ENCODE results near the gene CDH4. TPM values are rescaled to one million over a fixed set of nuclear protein-coding genes. Genes with fewer than 3 reads are reported as not detected.

The CDH4 gene
- total RNA-seq, 1 donor from 2014 or later: not detected

DNA sequence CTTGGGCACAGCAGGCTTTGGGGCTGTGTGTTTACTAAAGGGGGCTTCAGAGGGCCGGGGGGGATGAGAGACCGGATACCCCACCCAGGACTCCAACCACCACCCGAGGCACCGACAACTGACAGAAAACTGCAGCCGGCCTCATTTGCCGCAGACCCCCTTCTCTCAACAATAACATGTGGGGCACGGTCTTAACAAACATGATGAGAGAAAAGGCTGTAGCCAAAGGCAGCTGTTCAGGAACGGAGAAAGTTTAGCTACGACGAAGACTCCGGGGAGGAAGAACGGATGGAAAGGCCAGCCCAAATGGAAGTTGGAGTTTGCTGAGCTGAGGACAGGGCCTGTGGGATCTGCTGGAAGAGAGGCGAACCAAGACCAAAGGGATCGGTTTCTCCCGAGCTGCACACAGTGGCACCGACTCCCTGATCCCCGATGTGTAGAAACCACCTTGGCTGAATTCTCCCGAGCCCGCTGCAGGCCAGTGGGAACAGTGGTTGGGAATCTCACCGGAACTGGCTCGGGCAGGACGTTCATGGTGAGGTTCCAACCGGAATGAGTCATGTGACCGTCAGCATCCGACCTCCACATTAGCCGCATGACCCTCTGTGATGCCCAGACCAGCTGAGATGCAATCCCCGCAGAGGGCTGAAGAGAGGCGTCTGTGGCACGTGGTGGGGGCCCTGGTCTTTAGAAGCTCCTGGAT, 454.3 kb downstream of the CDH4 start:
- Mint-ChIP-seq H3K36me3 (ENCODE audit: low read depth) (no peaks in the 10 kb centered on the region), H3K4me3 (no peak overlapping the region), H3K27ac (no peak overlapping the region), H3K9me3 (peaks cover 1% of the 10 kb centered on the region), H3K27me3 (no peaks in the 10 kb centered on the region), H3K4me1 (no peaks in the 10 kb centered on the region)
- no peak for DNase-seq
- ChIA-PET CTCF (no interaction called here), POLR2A (no interaction called here)
- ATAC-seq (ENCODE audit: low read depth): no peak
- TF ChIP-seq, protein P1, sequence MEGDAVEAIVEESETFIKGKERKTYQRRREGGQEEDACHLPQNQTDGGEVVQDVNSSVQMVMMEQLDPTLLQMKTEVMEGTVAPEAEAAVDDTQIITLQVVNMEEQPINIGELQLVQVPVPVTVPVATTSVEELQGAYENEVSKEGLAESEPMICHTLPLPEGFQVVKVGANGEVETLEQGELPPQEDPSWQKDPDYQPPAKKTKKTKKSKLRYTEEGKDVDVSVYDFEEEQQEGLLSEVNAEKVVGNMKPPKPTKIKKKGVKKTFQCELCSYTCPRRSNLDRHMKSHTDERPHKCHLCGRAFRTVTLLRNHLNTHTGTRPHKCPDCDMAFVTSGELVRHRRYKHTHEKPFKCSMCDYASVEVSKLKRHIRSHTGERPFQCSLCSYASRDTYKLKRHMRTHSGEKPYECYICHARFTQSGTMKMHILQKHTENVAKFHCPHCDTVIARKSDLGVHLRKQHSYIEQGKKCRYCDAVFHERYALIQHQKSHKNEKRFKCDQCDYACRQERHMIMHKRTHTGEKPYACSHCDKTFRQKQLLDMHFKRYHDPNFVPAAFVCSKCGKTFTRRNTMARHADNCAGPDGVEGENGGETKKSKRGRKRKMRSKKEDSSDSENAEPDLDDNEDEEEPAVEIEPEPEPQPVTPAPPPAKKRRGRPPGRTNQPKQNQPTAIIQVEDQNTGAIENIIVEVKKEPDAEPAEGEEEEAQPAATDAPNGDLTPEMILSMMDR (IDR thresholded peaks at IDR 0.05): no peak
- intact Hi-C loops (cut with micrococcal nuclease): no loop called here

DNA sequence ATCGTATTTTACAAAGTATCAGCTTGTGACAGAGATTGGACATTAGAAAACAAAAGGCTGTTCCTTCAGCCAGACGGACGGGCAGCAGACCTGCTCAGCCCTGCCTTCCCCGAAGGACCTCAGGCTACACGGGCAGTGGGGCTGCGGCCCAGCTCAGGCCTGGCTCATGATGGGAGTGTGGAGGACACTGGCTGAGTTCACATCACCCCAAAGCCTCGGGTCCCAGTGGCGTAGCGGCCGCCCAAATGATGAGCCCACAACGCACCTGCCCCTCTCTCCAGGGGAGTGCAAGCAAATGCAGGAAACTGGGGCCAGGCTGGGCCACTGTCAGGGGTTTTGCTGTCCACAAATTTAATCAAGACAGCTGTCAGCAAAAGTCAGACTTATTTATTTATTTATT, 456.8 kb downstream of the CDH4 start:
- intact Hi-C loops (cut with micrococcal nuclease): no loop called here
- no peak for ATAC-seq (ENCODE audit: low read depth)
- Mint-ChIP-seq H3K27me3 (no peaks in the 10 kb centered on the region), H3K9me3 (peaks cover 2% of the 10 kb centered on the region), H3K27ac (no peak overlapping the region), H3K4me1 (no peaks in the 10 kb centered on the region), H3K4me3 (no peak overlapping the region), H3K36me3 (ENCODE audit: low read depth) (no peaks in the 10 kb centered on the region)
- TF ChIP-seq, protein P1 (IDR thresholded peaks at IDR 0.05): no peak
- no peak for DNase-seq
- POLR2A ChIA-PET: no interaction called here
- CTCF ChIA-PET: no interaction called here

DNA sequence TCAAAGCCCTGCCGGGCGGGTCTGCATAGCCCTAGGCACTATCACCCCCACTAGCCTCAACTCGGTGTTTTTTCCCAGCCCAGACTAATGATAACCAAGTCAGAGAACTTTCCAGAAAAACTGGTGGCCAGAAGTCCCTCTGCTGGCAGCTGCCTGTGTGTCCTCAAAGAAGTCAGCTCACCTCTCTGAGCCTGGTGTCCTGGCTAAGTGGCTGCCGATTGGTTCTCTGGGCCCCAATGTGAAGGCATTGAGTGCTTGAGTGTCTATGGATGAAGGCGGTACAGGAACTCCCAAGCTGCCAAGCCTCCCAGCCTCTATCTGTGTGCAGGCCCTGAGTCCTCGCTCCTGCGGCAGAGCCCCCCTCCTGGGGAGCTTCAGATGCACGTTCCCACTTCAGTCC, 458.0 kb downstream of the CDH4 start:
- ChIA-PET CTCF (no interaction called here), POLR2A (no interaction called here)
- Mint-ChIP-seq H3K27ac (no peak overlapping the region), H3K4me3 (no peak overlapping the region), H3K36me3 (ENCODE audit: low read depth) (no peaks in the 10 kb centered on the region), H3K4me1 (no peaks in the 10 kb centered on the region), H3K27me3 (no peaks in the 10 kb centered on the region), H3K9me3 (peaks cover 2% of the 10 kb centered on the region)
- intact Hi-C loops (cut with micrococcal nuclease): no loop called here
- DNase-seq (no peak), ATAC-seq (ENCODE audit: low read depth) (no peak)
- TF ChIP-seq, protein P1 (IDR thresholded peaks at IDR 0.05): no peak

DNA sequence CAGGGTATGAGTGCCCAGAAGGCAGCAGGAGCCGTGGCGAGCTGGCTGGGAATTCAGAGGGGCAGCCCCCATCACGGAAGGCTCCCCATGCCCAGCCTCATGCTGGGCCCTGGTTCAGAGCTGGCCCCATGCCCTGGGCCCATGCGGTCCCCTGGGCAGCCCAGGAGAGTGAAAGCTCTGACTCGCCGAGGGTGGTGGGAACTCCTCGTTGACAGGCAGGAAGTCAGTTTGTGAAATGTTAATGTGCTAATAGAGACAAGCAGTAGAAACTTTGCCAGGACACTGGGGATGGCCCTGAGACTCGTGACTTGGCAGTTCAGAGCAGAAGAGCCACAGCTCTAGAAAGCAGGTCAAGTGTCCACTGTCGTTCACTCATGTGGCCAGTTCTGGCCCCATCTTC, 460.6 kb downstream of the CDH4 start:
- H3K4me3 Mint-ChIP-seq: no peak overlapping the region
- TF ChIP-seq, protein P1 (IDR thresholded peaks at IDR 0.05): no peak
- no peak overlapping the region for H3K27ac Mint-ChIP-seq
- peaks cover 2% of the 10 kb centered on the region for H3K9me3 Mint-ChIP-seq
- intact Hi-C loops (cut with micrococcal nuclease): no loop called here
- ATAC-seq (ENCODE audit: low read depth) (no peak), DNase-seq (no peak)
- no peaks in the 10 kb centered on the region for H3K27me3 Mint-ChIP-seq
- no peaks in the 10 kb centered on the region for H3K4me1 Mint-ChIP-seq
- CTCF ChIA-PET: no interaction called here
- no peaks in the 10 kb centered on the region for H3K36me3 Mint-ChIP-seq (ENCODE audit: low read depth)
- POLR2A ChIA-PET: no interaction called here

DNA sequence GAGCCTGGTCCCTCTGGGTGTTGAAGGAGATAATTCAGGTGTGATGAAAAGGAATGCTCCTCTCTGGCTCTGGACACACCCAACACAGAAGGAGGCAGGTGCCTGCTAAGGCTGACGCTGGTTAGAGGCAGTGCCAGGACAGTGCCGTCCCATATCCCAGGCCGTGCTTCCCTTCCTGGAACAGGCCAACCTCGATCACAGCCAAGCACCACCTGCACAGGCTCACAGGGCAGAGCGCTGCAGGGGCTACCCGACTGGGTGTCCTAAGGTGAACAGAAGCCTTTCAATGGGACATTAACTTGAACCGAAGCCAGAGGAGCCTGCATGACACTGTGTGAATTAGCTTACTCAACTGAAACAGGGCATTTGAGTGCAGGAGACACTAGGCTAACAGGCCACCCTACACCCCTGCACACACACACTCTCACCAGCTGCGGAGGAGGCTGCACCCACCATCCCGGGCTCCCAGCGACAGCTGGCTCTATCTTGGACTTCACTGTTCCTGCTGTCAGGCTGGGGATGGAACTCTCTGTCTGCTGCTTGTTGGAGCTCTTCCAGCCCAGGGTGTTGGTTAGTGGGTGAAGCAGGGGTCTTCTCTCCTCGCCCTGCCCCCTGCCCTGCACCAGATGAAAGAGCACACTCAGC, 466.4 kb downstream of the CDH4 start:
- Mint-ChIP-seq H3K27ac (no peak overlapping the region), H3K36me3 (ENCODE audit: low read depth) (no peaks in the 10 kb centered on the region), H3K9me3 (no peaks in the 10 kb centered on the region), H3K27me3 (no peaks in the 10 kb centered on the region), H3K4me1 (no peaks in the 10 kb centered on the region), H3K4me3 (no peak overlapping the region)
- ATAC-seq (ENCODE audit: low read depth) (no peak), DNase-seq (no peak)
- intact Hi-C loops (cut with micrococcal nuclease): no loop called here
- ChIA-PET POLR2A (no interaction called here), CTCF (no interaction called here)
- TF ChIP-seq, protein P1 (IDR thresholded peaks at IDR 0.05): no peak

Data from activated B cell treated with CpG ODN at 0.5 μM for 24 hours (primary cell).